DMS53 treated with DMSO at 0.1 percent for 48 hours (cell line): ENCODE results near the gene DTX3L.

Experiments used
- DNase-seq: peaks from one replicate; lab custom pipeline; 2025; ENCODE audit not compliant: unreplicated experiment; lab: John Stamatoyannopoulos, UW

The DTX3L gene

GRCh38 chr3:122602011-122602710 is 38.0 kb downstream of the DTX3L start:
- no peak for DNase-seq

GRCh38 chr3:122603056-122603455 is 38.9 kb downstream of the DTX3L start:
- DNase-seq, result no peak

GRCh38 chr3:122606330-122606729 is 42.2 kb downstream of the DTX3L start:
- DNase-seq, result no peak

GRCh38 chr3:122608916-122609315 is 44.8 kb downstream of the DTX3L start:
- DNase-seq, result no peak

- DNase-seq, result no peak
These were observed 45.8 kb downstream of the DTX3L start for GRCh38 chr3:122609798-122610559.

GRCh38 chr3:122612696-122613095 is 48.6 kb downstream of the DTX3L start:
- no peak for DNase-seq

GRCh38 chr3:122615303-122615702 is 51.2 kb downstream of the DTX3L start:
- DNase-seq, result no peak

GRCh38 chr3:122618614-122619013 is 54.5 kb downstream of the DTX3L start:
- DNase-seq, result no peak

GRCh38 chr3:122619040-122619439 is 54.9 kb downstream of the DTX3L start:
- DNase-seq, result no peak

GRCh38 chr3:122620399-122620798 is 56.3 kb downstream of the DTX3L start:
- DNase-seq, result no peak

GRCh38 chr3:122621112-122621511 is 57.0 kb downstream of the DTX3L start:
- no peak for DNase-seq

- no peak for DNase-seq
These were observed 59.1 kb downstream of the DTX3L start for GRCh38 chr3:122623031-122623829.
